T-cell (primary cell): ENCODE data around the gene PTPRC. TPM values are rescaled to one million over a fixed set of nuclear protein-coding genes. Genes with fewer than 3 reads are reported as not detected.

Experiments
- total RNA-seq, 35 experiments: library from RNA in 6 of 35; stranded (reverse) in 6 of 35; fragments of 120-200 nt in 1 of 35; gene quantifications; one replicate each; pipeline versions ENCODE4 v1.2.1 to v1.2.4 and lab custom pipeline; 2013 to 2026

PTPRC gene
- total RNA-seq, 5 donors from 2014 or later (not counting 1 experiment from before 2014, with no cell fraction given): 674 to 984 (median 781) TPM

Other genes with a start within 250 kb of the PTPRC start
- not detected for gene ATP6V1G3, start 98.4 kb upstream of the PTPRC start, total RNA-seq